CD4-positive, alpha-beta memory T cell (primary cell): ENCODE results near the gene IQGAP2. TPM values are rescaled to one million over a fixed set of nuclear protein-coding genes. Genes with fewer than 3 reads are reported as not detected.

ENCODE experiments used
- CTCF ChIA-PET: fragments of 350-600 bp; sonication (Branson Sonifier 250); formaldehyde crosslinking; loops from one replicate; lab custom pipeline; 2021; ENCODE audit warnings: inconsistent platforms; ENCODE audit not compliant: partially characterized antibody; lab: Charles Lee
- POLR2A ChIA-PET: fragments of 350-600 bp; sonication (Branson Sonifier 250); formaldehyde crosslinking; loops from one replicate; lab custom pipeline; 2021; ENCODE audit not compliant: partially characterized antibody; lab: Charles Lee
- DNase-seq, 5 donors: peaks; one replicate each; pipeline versions ENCODE4 v3.0.0 to v3.0.0-alpha.2; 2020 to 2022; ENCODE audit warnings: mixed read lengths in 1 of 5
- H3K27ac ChIP-seq: one replicate; pipeline ENCODE4 v1.7.0; 2013; ENCODE audit warnings: low read depth, low read length
- H3K27me3 ChIP-seq: 2 replicates; pipeline ENCODE4 v1.7.0; 2013; ENCODE audit warnings: mild to moderate bottlenecking, low read length, moderate library complexity; ENCODE audit not compliant: insufficient read depth
- H3K36me3 ChIP-seq: 2 replicates; pipeline ENCODE4 v1.7.0; 2013; ENCODE audit warnings: mild to moderate bottlenecking, low read length, moderate library complexity; ENCODE audit not compliant: insufficient read depth
- H3K4me1 ChIP-seq: 2 replicates; pipeline ENCODE4 v1.7.0; 2013; ENCODE audit warnings: mild to moderate bottlenecking, low read length, moderate library complexity; ENCODE audit not compliant: insufficient read depth
- H3K4me3 ChIP-seq, 2 donors: one replicate each; pipeline ENCODE4 v1.7.0; 2013; ENCODE audit warnings: low read length in 2 of 2, mild to moderate bottlenecking in 1 of 2
- H3K9me3 ChIP-seq, 2 donors: one replicate each; pipeline ENCODE4 v1.7.0; 2013; ENCODE audit warnings: low read length in 2 of 2, control low read depth in 1 of 2; ENCODE audit not compliant: control insufficient read depth in 1 of 2
- H3K27ac Mint-ChIP-seq, 7 donors: one replicate each; pipeline ENCODE4 v1.8.0; 2020 to 2021; ENCODE audit warnings: mixed read lengths in 7 of 7, mild to moderate bottlenecking in 6 of 7, inconsistent platforms in 3 of 7, moderate library complexity in 3 of 7
- H3K27me3 Mint-ChIP-seq, 2 donors: one replicate each; pipeline ENCODE4 v1.8.0; 2020 to 2021; ENCODE audit warnings: mixed read lengths in 2 of 2
- H3K36me3 Mint-ChIP-seq, 2 donors: one replicate each; pipeline ENCODE4 v1.8.0; 2020 to 2021; ENCODE audit warnings: mixed read lengths in 2 of 2, inconsistent platforms in 1 of 2, mild to moderate bottlenecking in 1 of 2
- H3K4me1 Mint-ChIP-seq, 4 donors: one replicate each; pipeline ENCODE4 v1.8.0; 2020 to 2021; ENCODE audit warnings: mixed read lengths in 4 of 4, mild to moderate bottlenecking in 1 of 4
- H3K4me3 Mint-ChIP-seq, 8 donors: one replicate each; pipeline ENCODE4 v1.8.0; 2020 to 2021; ENCODE audit warnings: mixed read lengths in 8 of 8, mild to moderate bottlenecking in 7 of 8, moderate library complexity in 6 of 8, inconsistent platforms in 3 of 8
- H3K9me3 Mint-ChIP-seq, 8 donors: one replicate each; pipeline ENCODE4 v1.8.0; 2020 to 2021; ENCODE audit warnings: mixed read lengths in 8 of 8, mild to moderate bottlenecking in 5 of 8, inconsistent platforms in 3 of 8, moderate library complexity in 1 of 8
- intact Hi-C: fragments of 100-400 bp; cut with micrococcal nuclease; formaldehyde crosslinking; loops from one replicate; pipeline ENCODE4 v1.15.1; 2023
- polyA plus RNA-seq, 2 donors: library from polyadenylated mRNA; unstranded; fragments of 300-500 nt; fragmentation: Illumina TruSeq; gene quantifications; one replicate each; pipeline ENCODE4 v1.2.3, GENCODE V29; 2021
- total RNA-seq, 2 experiments: library from RNA; stranded (reverse); gene quantifications; one replicate each; pipeline ENCODE4 v1.2.3, GENCODE V29; 2021

IQGAP2 gene
- total and polyA plus RNA-seq, 4 experiments from 2014 or later = 24.7 to 126 (median 98.5) TPM

DNA sequence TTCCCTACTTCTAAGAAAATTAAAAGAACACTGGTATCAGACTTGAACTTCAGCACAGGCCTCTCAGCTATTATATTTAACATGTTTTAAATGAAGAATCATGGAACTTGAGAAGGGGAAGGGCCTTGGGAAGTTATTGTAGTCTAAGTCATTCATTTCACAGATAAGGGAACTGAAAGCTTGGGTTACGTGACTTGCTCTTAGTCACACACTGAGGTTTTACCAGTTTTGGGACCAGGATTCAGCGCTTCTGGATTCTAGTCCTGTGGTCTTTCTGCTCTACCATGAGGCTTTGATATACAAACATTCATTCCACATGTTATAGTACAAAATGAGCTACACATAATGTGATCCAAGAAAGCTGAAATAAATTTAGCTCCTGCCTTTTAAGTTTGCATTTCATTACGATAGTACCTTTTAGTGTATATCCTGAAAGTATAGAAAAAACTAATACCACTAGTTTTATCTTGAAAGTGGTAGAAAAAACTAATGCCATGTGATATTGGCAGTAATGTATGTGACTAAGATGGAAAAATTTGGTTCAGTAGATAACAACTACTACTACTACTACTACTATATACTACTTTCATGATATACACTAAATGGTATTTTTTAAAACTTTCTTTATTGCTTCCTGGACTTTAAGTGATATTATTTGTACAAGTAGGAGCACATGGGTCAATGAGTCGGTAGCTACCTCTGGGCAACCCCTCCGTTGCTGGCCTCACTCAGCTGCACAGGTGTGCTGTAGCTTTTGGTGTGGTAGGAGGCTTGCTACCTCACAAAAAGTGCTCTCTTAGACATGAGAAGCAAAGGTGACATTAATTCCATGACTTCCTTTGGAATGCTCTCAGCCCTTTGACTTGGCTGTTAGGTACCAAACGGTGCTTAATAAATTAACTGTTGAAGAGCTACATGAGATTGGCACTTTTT is 179.4 kb downstream of the IQGAP2 start:
- no peaks in the 10 kb centered on the region for H3K27me3 Mint-ChIP-seq
- ChIA-PET CTCF (interaction anchor here (0.8 to 5.0 kb wide), 34 partner anchors 8 to 508 kb away, joined by 3 to 63 read pairs (median 6); partner anchors contain the start of gene IQGAP2), POLR2A (interaction anchor here (0.9 to 4.6 kb wide), 5 partner anchors 8 to 179 kb away, joined by 3 to 35 read pairs (median 3); partner anchors contain the start of gene IQGAP2)
- peak overlapping the region in 6 of 7 donors; percentile 12 to 76 (median 46) for H3K27ac Mint-ChIP-seq
- Histone ChIP-seq H3K4me1 (peaks cover 16% of the 10 kb centered on the region), H3K27me3 (no peaks in the 10 kb centered on the region), H3K4me3 (no peak overlapping the region), H3K9me3 (no peaks in the 10 kb centered on the region), H3K27ac (no peak overlapping the region), H3K36me3 (peaks cover 5% of the 10 kb centered on the region)
- H3K9me3 Mint-ChIP-seq = no peaks in the 10 kb centered on the region
- DNase-seq = no peak
- peaks cover 14 to 31% of the 10 kb centered on the region in 2 donors for H3K36me3 Mint-ChIP-seq
- H3K4me3 Mint-ChIP-seq = no peak overlapping the region
- peaks cover 13 to 37% (median 18%) of the 10 kb centered on the region in 4 donors for H3K4me1 Mint-ChIP-seq
- intact Hi-C loops = loop anchor here (1.0 to 5.0 kb wide), 6 partner anchors 35 to 510 kb away; no protein-coding TSS in a partner anchor

DNA sequence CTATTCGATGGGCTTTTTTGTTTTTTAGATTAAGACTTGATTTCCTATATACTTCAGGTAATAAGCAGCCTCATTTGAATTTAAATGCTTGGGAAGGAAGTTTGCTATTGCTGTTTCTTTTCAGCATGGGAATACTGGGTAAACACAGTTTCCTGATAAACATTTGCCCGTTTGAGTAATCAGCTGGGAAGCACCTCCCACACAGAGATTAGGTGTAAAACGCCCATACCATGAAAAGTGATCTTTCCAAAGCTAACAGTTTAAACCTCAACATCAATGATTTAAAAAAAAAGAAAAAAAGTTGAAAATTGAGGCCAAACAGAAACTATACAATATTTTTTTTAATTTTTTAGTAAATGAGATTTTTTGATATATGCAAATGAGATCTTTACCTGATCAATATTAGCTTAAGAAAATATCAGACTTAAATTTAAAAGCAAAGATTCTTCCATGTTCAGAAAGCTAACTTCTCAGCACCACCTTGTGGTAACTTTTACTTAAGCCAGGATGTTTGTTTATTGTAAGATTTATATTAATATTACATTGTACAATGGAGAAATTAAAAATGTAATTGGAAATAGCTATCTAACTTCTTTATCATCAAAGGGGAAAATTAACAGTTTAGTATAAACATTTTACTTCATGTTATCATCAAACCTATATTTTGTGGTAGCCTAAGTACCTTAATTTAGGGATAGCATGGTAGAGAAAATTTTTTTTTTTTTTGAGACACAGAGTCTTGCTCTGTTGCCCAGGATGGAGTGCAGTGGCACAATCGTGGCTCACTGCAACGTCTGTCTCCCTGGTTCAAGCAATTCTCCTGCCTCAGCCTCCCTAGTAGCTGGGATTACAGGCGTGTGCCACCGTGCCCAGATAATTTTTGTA is 180.3 kb downstream of the IQGAP2 start:
- CTCF ChIA-PET = interaction anchor here (0.8 to 5.0 kb wide), 36 partner anchors 8 to 509 kb away, joined by 3 to 63 read pairs (median 6); partner anchors contain the start of gene IQGAP2
- DNase-seq = peak in 4 of 5 donors; percentile 19 to 35 (median 26)
- H3K27ac ChIP-seq = no peak overlapping the region
- Mint-ChIP-seq H3K36me3 (peaks cover 10 to 30% of the 10 kb centered on the region in 2 donors), H3K9me3 (no peaks in the 10 kb centered on the region), H3K4me1 (peaks cover 8 to 29% (median 14%) of the 10 kb centered on the region in 4 donors), H3K27ac (peak overlapping the region in 3 of 7 donors; percentile 17 to 76 (median 17)), H3K27me3 (no peaks in the 10 kb centered on the region), H3K4me3 (no peak overlapping the region)
- peaks cover 14% of the 10 kb centered on the region for H3K4me1 ChIP-seq
- no peak overlapping the region for H3K4me3 ChIP-seq
- peaks cover 5% of the 10 kb centered on the region for H3K36me3 ChIP-seq
- POLR2A ChIA-PET = interaction anchor here (0.6 to 4.6 kb wide), 4 partner anchors 17 to 349 kb away, joined by 3 to 35 read pairs (median 9); partner anchors contain the start of gene IQGAP2
- no peaks in the 10 kb centered on the region for H3K9me3 ChIP-seq
- intact Hi-C loops = loop anchor here (1.0 to 5.0 kb wide), 5 partner anchors 36 to 511 kb away; no protein-coding TSS in a partner anchor
- H3K27me3 ChIP-seq = no peaks in the 10 kb centered on the region

DNA sequence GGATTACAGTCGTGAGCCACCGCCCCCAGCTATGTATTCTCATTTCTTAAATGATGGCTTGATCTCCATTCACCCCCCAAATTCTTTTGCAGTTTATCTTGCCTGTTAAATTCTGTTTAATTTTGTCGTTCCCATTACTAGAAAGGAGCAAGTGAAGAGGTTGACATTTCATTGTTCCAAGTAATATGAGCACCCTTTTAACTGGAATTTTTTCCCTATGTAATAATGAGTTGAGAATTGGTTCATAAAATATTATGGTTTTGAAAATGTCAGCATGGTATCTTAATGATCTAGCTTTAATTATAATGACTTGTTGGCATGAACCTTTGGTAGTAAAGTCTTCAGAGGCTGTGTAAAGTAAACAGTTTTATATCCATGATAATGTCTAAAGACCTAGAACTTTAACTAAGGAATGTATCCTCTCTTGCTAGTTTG is 182.7 kb downstream of the IQGAP2 start:
- Mint-ChIP-seq H3K27me3 (no peaks in the 10 kb centered on the region), H3K4me3 (no peak overlapping the region), H3K4me1 (peaks cover 8 to 24% (median 12%) of the 10 kb centered on the region in 4 donors), H3K27ac (peak overlapping the region in 3 of 7 donors; percentile 53 to 68 (median 65)), H3K9me3 (no peaks in the 10 kb centered on the region), H3K36me3 (peaks cover 18 to 39% of the 10 kb centered on the region in 2 donors)
- Histone ChIP-seq H3K27me3 (no peaks in the 10 kb centered on the region), H3K36me3 (peaks cover 5% of the 10 kb centered on the region), H3K27ac (no peak overlapping the region), H3K4me1 (peaks cover 14% of the 10 kb centered on the region), H3K9me3 (no peaks in the 10 kb centered on the region), H3K4me3 (no peak overlapping the region)
- ChIA-PET POLR2A (interaction anchor here (1.3 kb wide), 1 partner anchor 869 kb away, joined by 3 read pairs; the partner anchor contains the start of gene POC5), CTCF (interaction anchor here (0.8 to 2.7 kb wide), 3 partner anchors 183 to 329 kb away, joined by 3 to 10 read pairs (median 3); partner anchors contain the start of gene IQGAP2)
- intact Hi-C loops = no loop called here
- DNase-seq = no peak

- Histone ChIP-seq H3K27ac (no peak overlapping the region), H3K27me3 (no peaks in the 10 kb centered on the region), H3K4me1 (peaks cover 11% of the 10 kb centered on the region), H3K36me3 (peaks cover 10% of the 10 kb centered on the region), H3K4me3 (no peak overlapping the region), H3K9me3 (no peaks in the 10 kb centered on the region)
- peak overlapping the region in 2 of 7 donors; percentile 3 to 29 for H3K27ac Mint-ChIP-seq
- peaks cover 4 to 17% (median 8%) of the 10 kb centered on the region in 4 donors for H3K4me1 Mint-ChIP-seq
- no peak for DNase-seq
- CTCF ChIA-PET = interaction anchor here (0.8 to 2.7 kb wide), 4 partner anchors 14 to 330 kb away, joined by 3 to 10 read pairs (median 4); partner anchors contain the start of gene IQGAP2
- intact Hi-C loops = no loop called here
- no peaks in the 10 kb centered on the region for H3K9me3 Mint-ChIP-seq
- POLR2A ChIA-PET = interaction anchor here (0.9 to 1.3 kb wide), 2 partner anchors 9 to 869 kb away, joined by 3 to 4 read pairs; partner anchors contain the start of gene POC5
- no peaks in the 10 kb centered on the region for H3K27me3 Mint-ChIP-seq
- no peak overlapping the region for H3K4me3 Mint-ChIP-seq
- H3K36me3 Mint-ChIP-seq = peaks cover 23 to 41% of the 10 kb centered on the region in 2 donors
These were observed 183.4 kb downstream of the IQGAP2 start for GRCh38 chr5:76586531-76586930.

GRCh38 chr5:76590027-76590426 is 186.9 kb downstream of the IQGAP2 start:
- no peaks in the 10 kb centered on the region for H3K27me3 Mint-ChIP-seq

DNA sequence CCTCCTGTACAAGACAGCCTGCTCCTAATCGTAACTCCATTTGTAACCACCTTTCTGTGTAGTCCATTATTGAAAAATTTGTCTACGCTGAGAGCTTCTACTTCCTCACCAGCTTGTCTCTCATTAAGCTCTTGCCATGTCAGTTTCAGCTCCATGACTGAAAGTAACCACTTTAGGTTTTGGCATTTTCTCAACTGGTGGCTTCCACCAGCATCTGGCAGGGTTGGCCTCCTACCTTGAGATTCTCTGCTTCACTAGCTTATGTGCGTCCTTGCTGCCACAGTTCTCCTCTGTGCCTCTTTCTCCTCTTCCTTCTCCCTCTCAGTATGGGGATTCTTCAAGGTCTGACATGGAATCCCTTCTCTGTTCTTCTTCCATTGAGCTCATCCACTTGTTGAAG is 188.3 kb downstream of the IQGAP2 start:
- Mint-ChIP-seq H3K27ac (peak overlapping the region in 3 of 7 donors; percentile 17 to 75 (median 72)), H3K36me3 (peaks cover 46 to 67% of the 10 kb centered on the region in 2 donors), H3K4me3 (no peak overlapping the region), H3K4me1 (peaks cover 0 to 7% (median 0%) of the 10 kb centered on the region in 4 donors), H3K9me3 (no peaks in the 10 kb centered on the region), H3K27me3 (no peaks in the 10 kb centered on the region)
- POLR2A ChIA-PET = no interaction called here
- H3K4me1 ChIP-seq = no peaks in the 10 kb centered on the region
- H3K9me3 ChIP-seq = no peaks in the 10 kb centered on the region
- intact Hi-C loops = no loop called here
- peaks cover 30% of the 10 kb centered on the region for H3K36me3 ChIP-seq
- DNase-seq = no peak
- H3K4me3 ChIP-seq = no peak overlapping the region
- CTCF ChIA-PET = interaction anchor here (1.0 to 1.3 kb wide), 3 partner anchors 9 kb away, joined by 3 to 5 read pairs (median 3); no protein-coding TSS in a partner anchor
- H3K27ac ChIP-seq = no peak overlapping the region
- no peaks in the 10 kb centered on the region for H3K27me3 ChIP-seq

More at GRCh38 chr5:76590027-76590426, 186.9 kb downstream of the IQGAP2 start:
- ChIA-PET POLR2A (no interaction called here), CTCF (no interaction called here)
- H3K9me3 Mint-ChIP-seq = no peaks in the 10 kb centered on the region
- intact Hi-C loops = no loop called here
- H3K36me3 ChIP-seq = peaks cover 27% of the 10 kb centered on the region
- no peaks in the 10 kb centered on the region for H3K27me3 ChIP-seq
- DNase-seq = no peak
- H3K4me1 Mint-ChIP-seq = peaks cover 0 to 9% (median 0%) of the 10 kb centered on the region in 4 donors
- H3K4me1 ChIP-seq = no peaks in the 10 kb centered on the region
- H3K27ac Mint-ChIP-seq = no peak overlapping the region
- H3K36me3 Mint-ChIP-seq = peaks cover 40 to 63% of the 10 kb centered on the region in 2 donors
- no peak overlapping the region for H3K4me3 ChIP-seq
- H3K27ac ChIP-seq = no peak overlapping the region
- H3K4me3 Mint-ChIP-seq = no peak overlapping the region
- H3K9me3 ChIP-seq = no peaks in the 10 kb centered on the region
